Panc1 (cell line): ENCODE data around the gene GRIN3B. TPM values are rescaled to one million over a fixed set of nuclear protein-coding genes. Genes with fewer than 3 reads are reported as not detected.

Experiments
- ATAC-seq: fragments of 200-7000 bp; cut with Tn5 transposase; 2 replicates; pipeline ENCODE4 v1.9.1; 2020; ENCODE audit warnings: mild to moderate bottlenecking, moderate library complexity
- BruUV-seq: library from RNA; stranded (reverse); fragments of 400-500 nt; replicated peaks from 2 replicates; lab custom pipeline; 2021; lab: Mats Ljungman, UMichigan
- CTCF ChIA-PET: fragments of 300-600 bp; sonication (Branson Sonifier 250); formaldehyde crosslinking; loops from one replicate; lab custom pipeline; 2022; ENCODE audit warnings: antibody characterized with exemption; lab: Charles Lee
- POLR2A ChIA-PET: fragments of 300-600 bp; sonication (Branson Sonifier 250); formaldehyde crosslinking; loops from one replicate; lab custom pipeline; 2022; ENCODE audit warnings: antibody characterized with exemption; lab: Charles Lee
- DNase-seq: peaks from one replicate; pipeline ENCODE4 v3.0.0-alpha.2; 2010; ENCODE audit warnings: low read depth, low spot score
- H3K27ac ChIP-seq: 2 replicates; pipeline ENCODE4 v1.5.1; 2011; ENCODE audit warnings: mild to moderate bottlenecking, low read length, inconsistent platforms
- H3K27me3 ChIP-seq: fragments of 200-500 bp; sonication (Bioruptor generic); 2 replicates; pipeline ENCODE4 v1.6.0; 2014; ENCODE audit warnings: low read length, inconsistent platforms; ENCODE audit not compliant: control insufficient read depth, insufficient read depth
- H3K36me3 ChIP-seq: fragments of 200-500 bp; sonication (Bioruptor generic); 2 replicates; pipeline ENCODE4 v1.5.1; 2014; ENCODE audit warnings: inconsistent platforms, mild to moderate bottlenecking, low read length, moderate library complexity; ENCODE audit not compliant: control insufficient read depth, insufficient read depth
- H3K4me1 ChIP-seq: 2 replicates; pipeline ENCODE4 v1.5.1; 2011; ENCODE audit warnings: inconsistent platforms, mild to moderate bottlenecking, low read length, moderate library complexity; ENCODE audit not compliant: control insufficient read depth, insufficient read depth
- H3K4me3 ChIP-seq, 2 experiments: 2 replicates each; pipeline ENCODE4 v1.5.1; 2011 to 2012; ENCODE audit warnings: low read depth in 2 of 2, low read length in 2 of 2, mild to moderate bottlenecking in 2 of 2, inconsistent platforms in 1 of 2, moderate library complexity in 1 of 2
- H3K9me3 ChIP-seq: fragments of 200-500 bp; sonication (Bioruptor generic); 2 replicates; pipeline ENCODE4 v1.5.1; 2014; ENCODE audit warnings: low read depth, mild to moderate bottlenecking, inconsistent platforms, low read length, moderate library complexity; ENCODE audit not compliant: control insufficient read depth, insufficient read depth
- POLR2AphosphoS5 ChIP-seq: IDR thresholded peaks from 2 replicates; pipeline ENCODE4 v1.6.1; 2012; ENCODE audit warnings: mild to moderate bottlenecking, low read depth, low read length, moderate library complexity
- SIN3A ChIP-seq: IDR thresholded peaks from 2 replicates; pipeline ENCODE4 v1.6.1; 2012; ENCODE audit warnings: low read depth, mild to moderate bottlenecking, low read length, moderate library complexity, borderline replicate concordance; ENCODE audit not compliant: insufficient read depth
- TCF7L2 ChIP-seq: IDR thresholded peaks from 2 replicates; pipeline ENCODE4 v1.6.1; 2011; ENCODE audit warnings: mild to moderate bottlenecking, low read depth, low read length, inconsistent platforms
- in situ Hi-C: cut with HindIII; loops from 2 replicates; pipeline ENCODE4 v1.10.0; 2016; ENCODE audit warnings: low sequenced_read_pairs, low pct_unique_long_range_greater_than_20kb
- intact Hi-C: fragments of 100-400 bp; cut with micrococcal nuclease; formaldehyde crosslinking; loops from one replicate; pipeline ENCODE4 v1.10.0; 2022; ENCODE audit not compliant: unreplicated experiment
- total RNA-seq: library from RNA; stranded (reverse); gene quantifications from one replicate; pipeline ENCODE4 v1.2.1, GENCODE V29; 2021; ENCODE audit not compliant: unreplicated experiment
- TF ChIP-seq, protein P1 (sequence below): fragments of 450-650 bp; IDR thresholded peaks from 2 replicates; pipeline ENCODE4 v1.5.1; 2017; ENCODE audit warnings: mild to moderate bottlenecking
- TF ChIP-seq, protein P2 (sequence below), 2 experiments: IDR thresholded peaks; 2 replicates each; pipeline ENCODE4 v1.6.1; 2011 to 2012; ENCODE audit warnings: low read depth in 2 of 2, control low read depth in 1 of 2, low read length in 1 of 2, mild to moderate bottlenecking in 1 of 2, moderate library complexity in 1 of 2; ENCODE audit not compliant: insufficient read depth in 1 of 2

GRIN3B gene
- total RNA-seq, 1 experiment from 2014 or later: 4.6 TPM

DNA sequence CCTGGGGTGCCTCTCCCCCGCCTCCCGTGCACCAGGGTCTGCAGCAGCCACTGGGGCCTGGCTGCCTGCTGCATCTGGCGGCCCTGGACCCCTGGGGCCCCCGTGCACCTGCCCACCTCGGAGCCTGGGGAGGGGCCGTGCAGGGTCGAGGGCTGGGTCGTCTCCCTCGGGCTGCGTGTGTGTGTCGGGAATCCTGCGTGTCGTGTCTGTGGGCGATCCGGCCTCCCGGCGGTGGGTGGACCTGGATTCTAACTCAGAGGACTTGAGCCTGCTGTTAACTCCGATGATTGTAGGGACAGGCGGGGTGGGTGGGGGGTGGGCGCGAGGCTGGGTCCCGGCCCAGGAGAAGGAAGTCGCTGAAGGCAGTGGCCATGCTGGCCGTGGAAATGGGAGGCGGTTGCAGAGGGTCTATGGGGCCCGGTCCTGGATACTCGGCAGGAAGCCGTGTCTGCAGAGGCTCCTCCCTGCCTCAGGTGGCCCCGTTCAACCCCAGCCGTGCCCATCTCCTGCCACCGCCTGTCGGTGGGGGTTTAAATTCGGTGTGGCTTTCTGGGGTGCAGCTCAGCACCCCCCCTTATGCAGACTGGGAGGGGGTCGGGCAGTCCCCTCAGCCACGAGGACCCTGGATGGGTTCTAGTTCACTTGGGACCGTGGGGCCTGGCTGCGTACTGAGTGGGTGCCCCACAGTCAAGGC is 25.5 kb upstream of the GRIN3B start:
- CTCF ChIA-PET: no interaction called here
- Histone ChIP-seq H3K4me1 (no peaks in the 10 kb centered on the region), H3K36me3 (peaks cover 5% of the 10 kb centered on the region; the same call in 1 of the 2 replicates), H3K4me3 (no peak overlapping the region), H3K27ac (no peak overlapping the region), H3K27me3 (no peaks in the 10 kb centered on the region), H3K9me3 (no peaks in the 10 kb centered on the region)
- in situ Hi-C loops: no loop called here
- intact Hi-C loops: no loop called here
- TF ChIP-seq POLR2AphosphoS5: no peak
- TF ChIP-seq, protein P1, sequence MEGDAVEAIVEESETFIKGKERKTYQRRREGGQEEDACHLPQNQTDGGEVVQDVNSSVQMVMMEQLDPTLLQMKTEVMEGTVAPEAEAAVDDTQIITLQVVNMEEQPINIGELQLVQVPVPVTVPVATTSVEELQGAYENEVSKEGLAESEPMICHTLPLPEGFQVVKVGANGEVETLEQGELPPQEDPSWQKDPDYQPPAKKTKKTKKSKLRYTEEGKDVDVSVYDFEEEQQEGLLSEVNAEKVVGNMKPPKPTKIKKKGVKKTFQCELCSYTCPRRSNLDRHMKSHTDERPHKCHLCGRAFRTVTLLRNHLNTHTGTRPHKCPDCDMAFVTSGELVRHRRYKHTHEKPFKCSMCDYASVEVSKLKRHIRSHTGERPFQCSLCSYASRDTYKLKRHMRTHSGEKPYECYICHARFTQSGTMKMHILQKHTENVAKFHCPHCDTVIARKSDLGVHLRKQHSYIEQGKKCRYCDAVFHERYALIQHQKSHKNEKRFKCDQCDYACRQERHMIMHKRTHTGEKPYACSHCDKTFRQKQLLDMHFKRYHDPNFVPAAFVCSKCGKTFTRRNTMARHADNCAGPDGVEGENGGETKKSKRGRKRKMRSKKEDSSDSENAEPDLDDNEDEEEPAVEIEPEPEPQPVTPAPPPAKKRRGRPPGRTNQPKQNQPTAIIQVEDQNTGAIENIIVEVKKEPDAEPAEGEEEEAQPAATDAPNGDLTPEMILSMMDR: no peak
- TF ChIP-seq SIN3A: no peak
- TF ChIP-seq, protein P2, sequence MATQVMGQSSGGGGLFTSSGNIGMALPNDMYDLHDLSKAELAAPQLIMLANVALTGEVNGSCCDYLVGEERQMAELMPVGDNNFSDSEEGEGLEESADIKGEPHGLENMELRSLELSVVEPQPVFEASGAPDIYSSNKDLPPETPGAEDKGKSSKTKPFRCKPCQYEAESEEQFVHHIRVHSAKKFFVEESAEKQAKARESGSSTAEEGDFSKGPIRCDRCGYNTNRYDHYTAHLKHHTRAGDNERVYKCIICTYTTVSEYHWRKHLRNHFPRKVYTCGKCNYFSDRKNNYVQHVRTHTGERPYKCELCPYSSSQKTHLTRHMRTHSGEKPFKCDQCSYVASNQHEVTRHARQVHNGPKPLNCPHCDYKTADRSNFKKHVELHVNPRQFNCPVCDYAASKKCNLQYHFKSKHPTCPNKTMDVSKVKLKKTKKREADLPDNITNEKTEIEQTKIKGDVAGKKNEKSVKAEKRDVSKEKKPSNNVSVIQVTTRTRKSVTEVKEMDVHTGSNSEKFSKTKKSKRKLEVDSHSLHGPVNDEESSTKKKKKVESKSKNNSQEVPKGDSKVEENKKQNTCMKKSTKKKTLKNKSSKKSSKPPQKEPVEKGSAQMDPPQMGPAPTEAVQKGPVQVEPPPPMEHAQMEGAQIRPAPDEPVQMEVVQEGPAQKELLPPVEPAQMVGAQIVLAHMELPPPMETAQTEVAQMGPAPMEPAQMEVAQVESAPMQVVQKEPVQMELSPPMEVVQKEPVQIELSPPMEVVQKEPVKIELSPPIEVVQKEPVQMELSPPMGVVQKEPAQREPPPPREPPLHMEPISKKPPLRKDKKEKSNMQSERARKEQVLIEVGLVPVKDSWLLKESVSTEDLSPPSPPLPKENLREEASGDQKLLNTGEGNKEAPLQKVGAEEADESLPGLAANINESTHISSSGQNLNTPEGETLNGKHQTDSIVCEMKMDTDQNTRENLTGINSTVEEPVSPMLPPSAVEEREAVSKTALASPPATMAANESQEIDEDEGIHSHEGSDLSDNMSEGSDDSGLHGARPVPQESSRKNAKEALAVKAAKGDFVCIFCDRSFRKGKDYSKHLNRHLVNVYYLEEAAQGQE (IDR thresholded peaks at IDR 0.05; ENCODE audit: insufficient read depth in 1 of 2, low read depth in 2 of 2, low read length in 1 of 2): no peak
- TF ChIP-seq TCF7L2: no peak
- POLR2A ChIA-PET: no interaction called here
- ATAC-seq (no peak), DNase-seq (no peak)
- BruUV-seq: no TSS peak

DNA sequence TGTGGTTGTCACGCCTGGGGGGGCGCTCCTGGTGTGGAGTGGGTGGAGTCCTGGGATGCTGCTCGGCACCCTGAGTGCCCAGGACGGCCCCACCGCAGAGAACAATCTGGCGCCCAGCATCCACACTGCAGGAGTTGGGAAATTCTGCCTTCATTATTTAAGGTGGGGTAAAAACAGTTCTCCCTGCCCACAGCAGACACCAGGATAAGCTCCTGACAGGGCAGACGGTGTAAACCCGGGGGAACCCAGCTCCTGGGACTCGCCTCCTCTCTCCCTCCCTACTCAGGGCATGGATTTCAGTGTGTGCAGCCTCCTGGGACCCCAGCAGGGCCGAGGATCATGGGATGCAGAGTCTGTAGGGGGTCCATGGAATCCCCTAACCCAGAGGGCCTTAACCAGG is 23.7 kb upstream of the GRIN3B start:
- CTCF ChIA-PET: no interaction called here
- no peak for TF ChIP-seq TCF7L2
- TF ChIP-seq, protein P2 (IDR thresholded peaks at IDR 0.05; ENCODE audit: insufficient read depth in 1 of 2, low read depth in 2 of 2, low read length in 1 of 2): no peak
- peak; percentile 35; the same call in 1 of the 2 replicates for ATAC-seq

More for the DNA sequence above, 23.7 kb upstream of the GRIN3B start:
- Histone ChIP-seq H3K9me3 (no peaks in the 10 kb centered on the region), H3K4me1 (peaks cover 7% of the 10 kb centered on the region), H3K36me3 (0 out of 2 replicates have a peak, but pooled peaks cover 2% of the 10 kb centered on the region), H3K4me3 (no peak overlapping the region), H3K27me3 (no peaks in the 10 kb centered on the region), H3K27ac (no peak overlapping the region)
- POLR2A ChIA-PET: no interaction called here
- no peak for DNase-seq
- no TSS peak for BruUV-seq
- intact Hi-C loops (no loop called here), in situ Hi-C loops (no loop called here)
